CD4-positive, alpha-beta T cell treated with Interleukin-2 at 100 ng/mL for 4 hours (primary cell): ENCODE data around the gene IMMP2L.
"Not testable (repeated sequence)": the region's sequence is repeated elsewhere in the genome, so short reads cannot be mapped to it uniquely, and the experiment has no call there.

ENCODE experiments used
- DNase-seq: peaks from one replicate; pipeline ENCODE4 v3.0.0-alpha.2; 2020; ENCODE audit warnings: low spot score

IMMP2L gene

GRCh38 chr7:111074748-111075146 is 487.5 kb downstream of the IMMP2L start:
- no peak for DNase-seq

GRCh38 chr7:111074071-111074747 is 488.1 kb downstream of the IMMP2L start:
- peak; percentile 22 for DNase-seq

GRCh38 chr7:111072658-111073057 is 489.6 kb downstream of the IMMP2L start:
- DNase-seq: not testable (repeated sequence)

- no peak for DNase-seq
Measured at GRCh38 chr7:111071556-111071955, 490.7 kb downstream of the IMMP2L start.

- DNase-seq: no peak
Measured at GRCh38 chr7:111068618-111069017, 493.7 kb downstream of the IMMP2L start.

GRCh38 chr7:111067682-111068081 is 494.6 kb downstream of the IMMP2L start:
- no peak for DNase-seq

GRCh38 chr7:111067251-111067650 is 495.0 kb downstream of the IMMP2L start:
- DNase-seq: no peak

GRCh38 chr7:111063166-111063565 is 499.1 kb downstream of the IMMP2L start:
- no peak for DNase-seq

- no peak for DNase-seq
Measured at GRCh38 chr7:111059833-111060232, 502.5 kb downstream of the IMMP2L start.

- DNase-seq: no peak
Measured at GRCh38 chr7:111057066-111057465, 505.2 kb downstream of the IMMP2L start.

- DNase-seq: no peak
Measured at GRCh38 chr7:111056371-111056770, 505.9 kb downstream of the IMMP2L start.

- DNase-seq: no peak
Measured at GRCh38 chr7:111053035-111053434, 509.3 kb downstream of the IMMP2L start.

GRCh38 chr7:111051832-111052231 is 510.5 kb downstream of the IMMP2L start:
- no peak for DNase-seq

GRCh38 chr7:111050875-111051416 is 511.3 kb downstream of the IMMP2L start:
- no peak for DNase-seq

GRCh38 chr7:111049971-111050680 is 512.2 kb downstream of the IMMP2L start:
- DNase-seq: no peak

- no peak for DNase-seq
Measured at GRCh38 chr7:111047595-111047994, 514.7 kb downstream of the IMMP2L start.

GRCh38 chr7:111045449-111045848 is 516.8 kb downstream of the IMMP2L start:
- no peak for DNase-seq

GRCh38 chr7:111043561-111043960 is 518.7 kb downstream of the IMMP2L start:
- DNase-seq: no peak

GRCh38 chr7:111042842-111043241 is 519.5 kb downstream of the IMMP2L start:
- DNase-seq: no peak

GRCh38 chr7:111041577-111041976 is 520.7 kb downstream of the IMMP2L start:
- DNase-seq: no peak

- DNase-seq: no peak
Measured at GRCh38 chr7:111038185-111038584, 524.1 kb downstream of the IMMP2L start.

- no peak for DNase-seq
Measured at GRCh38 chr7:111031916-111032315, 530.4 kb downstream of the IMMP2L start.

- DNase-seq: no peak
Measured at GRCh38 chr7:111030336-111030735, 532.0 kb downstream of the IMMP2L start.
